Type B pancreatic cell (in vitro differentiated cells): ENCODE measurements around the gene SERPINB3. TPM values are rescaled to one million over a fixed set of nuclear protein-coding genes. Genes with fewer than 3 reads are reported as not detected.

Experiments
- DNase-seq: peaks from one replicate; pipeline ENCODE4 v3.0.0; 2021; ENCODE audit warnings: mixed read lengths; ENCODE audit not compliant: unreplicated experiment; ENCODE audit errors: extremely low spot score
- H3K27ac Mint-ChIP-seq: 2 replicates; pipeline ENCODE4 v1.8.0; 2021; ENCODE audit warnings: mild to moderate bottlenecking, mixed read lengths
- H3K27me3 Mint-ChIP-seq: 2 replicates; pipeline ENCODE4 v1.8.0; 2021; ENCODE audit warnings: mixed read lengths
- H3K36me3 Mint-ChIP-seq: 2 replicates; pipeline ENCODE4 v1.8.0; 2021; ENCODE audit warnings: mixed read lengths
- H3K4me1 Mint-ChIP-seq: one replicate; pipeline ENCODE4 v1.8.0; 2021; ENCODE audit warnings: mixed read lengths; ENCODE audit not compliant: unreplicated experiment
- H3K4me3 Mint-ChIP-seq: 2 replicates; pipeline ENCODE4 v1.8.0; 2021; ENCODE audit warnings: mild to moderate bottlenecking, mixed read lengths
- H3K9me3 Mint-ChIP-seq: 2 replicates; pipeline ENCODE4 v1.8.0; 2021; ENCODE audit warnings: mixed read lengths
- total RNA-seq: library from RNA; stranded (reverse); gene quantifications from 2 replicates; pipeline ENCODE4 v1.2.1, GENCODE V29; 2021; ENCODE audit warnings: low replicate concordance
- TF ChIP-seq, protein P1 (sequence below): fragments of 200-600 bp; sonication (generic); conservative IDR thresholded peaks from 2 replicates; pipeline ENCODE4 v1.5.0; 2021; ENCODE audit warnings: antibody characterized with exemption, mild to moderate bottlenecking

The SERPINB3 gene
- total RNA-seq, 1 donor from 2014 or later, result 0.94 TPM

DNA sequence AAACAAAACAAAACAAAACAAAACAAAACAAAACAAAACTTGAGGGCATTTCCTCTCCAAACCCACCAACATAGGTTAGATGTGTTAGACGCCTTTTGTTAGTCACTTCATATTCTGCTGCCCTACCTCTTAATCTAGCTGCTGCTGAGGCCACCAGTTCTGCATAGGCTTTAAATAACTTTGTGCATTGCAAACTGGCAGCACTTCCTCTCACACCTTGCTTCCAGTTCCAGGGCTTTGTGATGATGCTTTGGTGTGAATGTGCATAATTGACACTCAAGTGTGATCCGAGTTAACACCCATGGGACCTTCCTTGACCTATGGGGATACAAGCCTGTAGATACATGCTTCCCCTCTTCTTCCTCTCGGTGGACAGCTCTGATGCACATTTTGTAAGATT, 38.8 kb upstream of the SERPINB3 start:
- Mint-ChIP-seq H3K9me3 (peaks cover 5% of the 10 kb centered on the region), H3K4me1 (no peaks in the 10 kb centered on the region), H3K27ac (no peak overlapping the region), H3K4me3 (no peak overlapping the region), H3K36me3 (no peaks in the 10 kb centered on the region), H3K27me3 (peaks cover 16% of the 10 kb centered on the region)
- DNase-seq, result no peak
- TF ChIP-seq, protein P1, sequence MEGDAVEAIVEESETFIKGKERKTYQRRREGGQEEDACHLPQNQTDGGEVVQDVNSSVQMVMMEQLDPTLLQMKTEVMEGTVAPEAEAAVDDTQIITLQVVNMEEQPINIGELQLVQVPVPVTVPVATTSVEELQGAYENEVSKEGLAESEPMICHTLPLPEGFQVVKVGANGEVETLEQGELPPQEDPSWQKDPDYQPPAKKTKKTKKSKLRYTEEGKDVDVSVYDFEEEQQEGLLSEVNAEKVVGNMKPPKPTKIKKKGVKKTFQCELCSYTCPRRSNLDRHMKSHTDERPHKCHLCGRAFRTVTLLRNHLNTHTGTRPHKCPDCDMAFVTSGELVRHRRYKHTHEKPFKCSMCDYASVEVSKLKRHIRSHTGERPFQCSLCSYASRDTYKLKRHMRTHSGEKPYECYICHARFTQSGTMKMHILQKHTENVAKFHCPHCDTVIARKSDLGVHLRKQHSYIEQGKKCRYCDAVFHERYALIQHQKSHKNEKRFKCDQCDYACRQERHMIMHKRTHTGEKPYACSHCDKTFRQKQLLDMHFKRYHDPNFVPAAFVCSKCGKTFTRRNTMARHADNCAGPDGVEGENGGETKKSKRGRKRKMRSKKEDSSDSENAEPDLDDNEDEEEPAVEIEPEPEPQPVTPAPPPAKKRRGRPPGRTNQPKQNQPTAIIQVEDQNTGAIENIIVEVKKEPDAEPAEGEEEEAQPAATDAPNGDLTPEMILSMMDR, result no peak

DNA sequence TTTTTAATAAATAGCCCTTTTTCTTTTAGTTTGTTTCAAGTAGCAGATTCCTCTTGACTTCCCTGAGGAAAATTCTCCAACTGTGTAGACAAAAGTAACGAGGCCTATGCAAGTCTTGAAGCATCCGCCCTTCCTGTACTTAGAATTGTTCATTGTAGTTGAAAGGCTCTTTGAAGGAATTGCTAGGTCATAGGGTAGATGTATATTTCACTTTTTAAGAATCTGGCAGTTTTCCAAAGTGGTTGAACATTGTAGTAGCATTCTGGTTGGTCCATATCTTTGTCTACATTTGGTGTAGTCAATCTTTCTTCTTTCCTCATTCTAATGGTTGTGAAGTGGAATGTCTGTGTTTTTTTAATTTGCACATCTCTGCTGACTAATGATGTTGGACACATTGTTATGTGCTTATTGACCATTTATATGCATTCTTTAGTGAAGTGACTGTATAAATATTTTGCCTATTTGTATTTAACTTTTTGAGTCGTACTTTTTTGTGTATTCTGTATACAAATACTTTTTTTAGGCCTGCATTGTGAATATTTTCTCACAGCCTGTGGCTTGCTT, 35.5 kb upstream of the SERPINB3 start:
- H3K27me3 Mint-ChIP-seq, result peaks cover 9% of the 10 kb centered on the region
- TF ChIP-seq, protein P1, result no peak
- peaks cover 5% of the 10 kb centered on the region for H3K9me3 Mint-ChIP-seq
- no peaks in the 10 kb centered on the region for H3K36me3 Mint-ChIP-seq
- H3K4me3 Mint-ChIP-seq, result no peak overlapping the region
- DNase-seq, result no peak
- no peak overlapping the region for H3K27ac Mint-ChIP-seq
- no peaks in the 10 kb centered on the region for H3K4me1 Mint-ChIP-seq

DNA sequence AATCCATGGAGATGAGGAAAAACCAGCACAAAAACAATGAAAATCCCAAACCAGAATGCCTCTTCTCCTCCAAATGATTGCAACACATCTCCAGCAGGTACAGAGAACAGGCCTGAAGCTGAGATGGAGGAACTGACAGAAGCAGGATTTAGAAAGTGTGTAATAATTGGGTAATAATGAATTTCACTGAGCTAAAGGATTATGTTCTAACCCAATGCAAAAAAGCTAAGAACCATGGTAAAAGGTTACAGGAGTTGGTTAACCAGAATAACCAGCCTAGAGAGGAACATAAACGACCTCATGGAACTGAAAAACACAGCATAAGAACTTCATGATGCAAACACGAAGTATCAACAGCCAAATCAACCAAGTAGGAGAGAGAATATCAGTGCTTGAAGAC, 27.4 kb upstream of the SERPINB3 start:
- H3K27ac Mint-ChIP-seq, result no peak overlapping the region
- no peaks in the 10 kb centered on the region for H3K36me3 Mint-ChIP-seq
- TF ChIP-seq, protein P1, result no peak
- H3K4me3 Mint-ChIP-seq, result no peak overlapping the region
- DNase-seq, result no peak
- no peaks in the 10 kb centered on the region for H3K27me3 Mint-ChIP-seq
- no peaks in the 10 kb centered on the region for H3K9me3 Mint-ChIP-seq
- no peaks in the 10 kb centered on the region for H3K4me1 Mint-ChIP-seq

DNA sequence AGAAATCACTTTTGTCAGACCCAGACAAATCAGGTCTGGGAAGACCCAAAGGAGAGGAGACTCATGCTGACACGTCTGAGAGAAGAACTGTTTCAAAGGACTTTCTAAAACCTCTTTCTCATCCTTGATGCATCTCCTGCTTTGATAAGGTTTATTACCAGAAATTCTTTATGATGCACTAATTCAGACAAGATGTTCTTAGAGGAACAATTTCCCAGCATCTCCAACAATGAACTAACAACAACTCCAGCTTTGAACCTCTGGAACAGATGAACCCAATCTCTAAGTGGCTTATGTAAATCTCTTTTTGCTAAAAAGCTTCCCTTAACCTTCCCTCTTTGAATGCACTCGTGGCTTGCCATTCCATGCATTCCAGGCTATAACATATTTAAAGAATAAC, 25.2 kb upstream of the SERPINB3 start:
- peaks cover 9% of the 10 kb centered on the region for H3K4me1 Mint-ChIP-seq
- no peak overlapping the region for H3K4me3 Mint-ChIP-seq
- H3K27ac Mint-ChIP-seq, result no peak overlapping the region
- TF ChIP-seq, protein P1, result no peak
- DNase-seq, result no peak
- H3K36me3 Mint-ChIP-seq, result no peaks in the 10 kb centered on the region
- peaks cover 5% of the 10 kb centered on the region for H3K9me3 Mint-ChIP-seq
- H3K27me3 Mint-ChIP-seq, result no peaks in the 10 kb centered on the region

DNA sequence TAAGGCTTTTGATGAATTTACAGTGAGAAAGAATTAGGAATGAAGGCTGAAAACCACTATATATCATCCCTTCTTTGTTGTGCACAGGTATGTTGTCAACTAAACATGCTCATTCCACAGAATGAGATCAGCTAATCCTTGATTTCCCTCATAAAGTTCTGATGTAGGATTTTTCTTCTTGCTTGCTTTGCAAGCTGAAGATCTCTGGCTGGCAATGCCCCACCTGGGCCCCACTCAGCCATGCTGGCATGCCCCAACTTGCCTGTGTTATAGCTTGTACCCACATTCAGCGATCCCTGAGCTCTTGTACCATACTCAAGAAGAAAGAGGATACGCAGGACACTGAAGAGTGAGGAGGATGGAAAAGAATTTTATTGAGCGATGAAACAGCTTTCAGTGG, 23.0 kb upstream of the SERPINB3 start:
- TF ChIP-seq, protein P1, result no peak
- H3K9me3 Mint-ChIP-seq, result peaks cover 9% of the 10 kb centered on the region

DNA sequence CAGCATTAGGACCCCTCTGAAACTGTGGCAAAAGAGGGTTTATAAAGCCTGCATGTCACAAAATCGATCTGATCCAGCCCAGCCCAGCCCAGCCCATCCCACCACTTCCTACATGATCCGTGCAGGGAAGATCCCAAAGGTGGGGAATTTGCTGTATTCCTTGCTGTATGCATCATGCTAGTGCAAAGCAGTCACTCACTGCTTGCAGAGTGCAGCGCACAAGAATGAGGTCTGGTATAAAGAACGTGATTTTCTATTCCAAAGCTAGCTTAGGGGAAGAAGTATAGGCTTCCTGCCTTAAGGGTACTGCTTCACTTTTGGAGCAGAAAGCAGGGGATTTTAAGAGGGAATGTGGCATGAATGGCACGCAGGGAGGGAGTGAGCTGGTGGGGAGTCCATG, 22.2 kb upstream of the SERPINB3 start:
- no peak for DNase-seq
- Mint-ChIP-seq H3K27ac (no peak overlapping the region), H3K4me1 (peaks cover 14% of the 10 kb centered on the region), H3K36me3 (no peaks in the 10 kb centered on the region), H3K9me3 (peaks cover 9% of the 10 kb centered on the region), H3K27me3 (no peaks in the 10 kb centered on the region), H3K4me3 (no peak overlapping the region)
- TF ChIP-seq, protein P1, result no peak

More for the DNA sequence above, 23.0 kb upstream of the SERPINB3 start:
- no peaks in the 10 kb centered on the region for H3K27me3 Mint-ChIP-seq
- DNase-seq, result no peak
- no peak overlapping the region for H3K27ac Mint-ChIP-seq
- H3K36me3 Mint-ChIP-seq, result no peaks in the 10 kb centered on the region
- H3K4me1 Mint-ChIP-seq, result peaks cover 14% of the 10 kb centered on the region
- no peak overlapping the region for H3K4me3 Mint-ChIP-seq
